NCI-H1694 treated with DMSO at 0.1 percent for 48 hours (cell line): Measurements from ENCODE around the gene TFR2.

ENCODE experiments used
- DNase-seq: peaks from one replicate; lab custom pipeline; 2025; lab: John Stamatoyannopoulos, UW

TFR2 gene

DNA sequence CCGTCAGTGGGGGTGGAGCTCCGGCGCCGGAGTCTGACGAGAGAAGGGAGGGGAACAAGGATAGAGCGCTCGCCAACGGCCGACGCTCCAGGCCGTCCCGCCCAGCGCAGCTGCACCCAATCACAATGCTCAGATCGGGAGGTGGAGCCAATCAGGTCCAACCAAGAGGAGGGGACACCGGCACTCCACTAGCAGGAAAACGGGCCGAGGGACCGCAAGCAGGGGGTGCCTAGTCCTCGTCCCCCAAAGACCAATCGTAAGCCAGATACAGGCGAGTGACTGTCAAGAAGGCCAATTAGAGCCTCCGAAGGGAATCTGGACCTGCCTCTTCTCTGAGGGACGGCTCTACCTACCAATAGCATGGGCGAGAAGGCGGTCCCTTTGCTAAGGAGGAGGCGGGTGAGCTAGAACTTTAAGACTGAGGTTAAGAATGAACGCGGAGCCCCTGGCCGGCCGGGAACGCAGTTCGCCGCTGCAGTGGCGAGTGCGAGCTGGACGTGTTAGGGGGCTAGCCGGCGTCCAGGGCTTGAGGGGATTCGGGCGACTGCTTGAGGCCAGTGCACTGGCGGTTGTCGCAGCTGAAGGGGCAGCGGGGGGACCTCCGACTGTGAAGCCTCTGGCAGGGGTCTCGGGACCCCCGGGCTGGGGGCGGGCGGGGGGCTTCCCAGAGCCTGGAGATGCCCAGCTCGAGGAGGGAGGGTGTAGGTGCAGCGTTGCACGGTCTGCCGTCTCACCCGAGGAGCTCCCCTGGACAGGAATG, 54.9 kb downstream of the TFR2 start, which contains the start of gene FBXO24:
FBXO24 (plus strand) TSS at position 63 of the 760 bp plus-strand sequence; CDS start at position 361, 298 bp downstream.
- peak; percentile 99 for DNase-seq

DNA sequence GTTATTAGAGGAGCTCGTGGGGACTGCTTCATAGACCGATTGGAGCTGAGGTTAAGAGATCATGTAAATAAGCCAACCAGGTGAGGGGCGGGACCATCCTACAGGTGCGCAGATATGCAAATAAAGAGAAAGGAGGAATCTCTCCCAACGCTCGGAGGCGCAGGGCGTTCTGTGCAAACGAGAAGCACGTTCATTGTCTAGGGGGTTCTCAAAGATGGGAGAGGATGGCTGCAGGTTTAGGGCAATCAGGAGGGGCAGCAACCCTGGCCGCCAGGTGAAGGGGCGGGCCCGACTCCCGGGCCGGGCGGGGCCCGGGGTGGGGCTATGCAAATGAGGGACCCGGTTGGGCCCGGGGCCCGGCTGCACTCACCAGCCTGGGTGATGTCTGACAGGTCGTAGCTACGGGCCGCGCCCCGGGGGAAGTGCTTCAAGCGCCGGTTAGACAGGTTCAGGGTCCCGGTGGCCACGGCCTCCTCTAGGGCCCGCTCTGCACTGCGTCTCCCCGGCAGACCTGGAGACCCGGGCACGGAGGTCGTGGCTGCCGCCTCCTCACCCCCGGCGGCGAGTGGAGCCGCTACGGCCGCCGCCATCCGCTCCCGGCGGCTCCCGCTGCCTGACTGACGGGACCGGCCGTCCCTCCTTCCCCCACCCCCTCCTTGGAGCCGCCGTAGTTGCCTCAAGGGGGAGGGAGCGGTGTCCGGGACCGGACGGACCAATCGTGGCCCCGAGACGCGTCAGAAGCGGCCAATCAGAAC, 55.7 kb downstream of the TFR2 start, which contains the start of gene LRCH4:
LRCH4 (minus strand) TSS at position 619 of the 755 bp plus-strand sequence; CDS start at position 590, 29 bp downstream.
- DNase-seq, result no peak

DNA sequence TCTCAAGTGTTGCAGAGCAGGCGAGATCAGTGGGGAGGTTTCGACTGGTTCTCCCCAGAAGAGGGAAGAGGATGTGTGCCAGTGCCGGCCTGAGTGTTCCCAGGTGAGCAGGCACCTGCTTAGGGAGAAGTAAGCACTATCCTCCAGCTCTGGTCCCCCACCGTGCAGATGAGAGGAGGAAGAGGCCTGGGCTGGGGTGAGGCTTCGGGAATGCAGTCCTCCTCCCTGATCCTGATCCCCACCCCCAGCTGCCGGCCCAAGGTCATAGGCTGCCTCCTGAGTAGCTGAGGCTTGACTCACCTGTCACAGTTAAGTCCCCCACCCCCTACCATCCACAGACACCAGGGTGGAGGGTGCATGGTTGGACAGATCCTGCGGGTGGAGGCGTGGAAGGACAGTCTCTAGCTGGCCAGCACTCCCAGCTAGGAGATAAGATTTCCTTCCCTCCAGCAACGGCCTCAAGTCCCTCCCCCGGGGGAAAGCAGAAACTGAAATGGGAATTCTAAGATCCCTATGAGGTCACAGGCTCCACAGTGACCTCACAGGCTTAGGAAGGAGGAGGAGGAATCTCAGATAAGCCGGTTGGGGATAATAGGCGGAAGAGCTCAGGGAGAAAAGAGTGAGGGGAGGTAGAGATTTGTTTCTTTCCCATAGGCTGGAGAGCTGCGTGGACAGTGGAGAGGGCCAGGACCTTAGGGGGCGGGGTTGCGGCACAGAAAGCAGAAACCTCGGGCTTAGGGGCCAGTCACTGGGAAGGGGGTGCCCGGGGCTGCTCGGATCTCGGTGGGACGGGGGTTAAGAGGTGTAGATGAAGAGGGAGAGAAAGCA, 56.5 kb downstream of the TFR2 start:
- DNase-seq, result no peak

DNA sequence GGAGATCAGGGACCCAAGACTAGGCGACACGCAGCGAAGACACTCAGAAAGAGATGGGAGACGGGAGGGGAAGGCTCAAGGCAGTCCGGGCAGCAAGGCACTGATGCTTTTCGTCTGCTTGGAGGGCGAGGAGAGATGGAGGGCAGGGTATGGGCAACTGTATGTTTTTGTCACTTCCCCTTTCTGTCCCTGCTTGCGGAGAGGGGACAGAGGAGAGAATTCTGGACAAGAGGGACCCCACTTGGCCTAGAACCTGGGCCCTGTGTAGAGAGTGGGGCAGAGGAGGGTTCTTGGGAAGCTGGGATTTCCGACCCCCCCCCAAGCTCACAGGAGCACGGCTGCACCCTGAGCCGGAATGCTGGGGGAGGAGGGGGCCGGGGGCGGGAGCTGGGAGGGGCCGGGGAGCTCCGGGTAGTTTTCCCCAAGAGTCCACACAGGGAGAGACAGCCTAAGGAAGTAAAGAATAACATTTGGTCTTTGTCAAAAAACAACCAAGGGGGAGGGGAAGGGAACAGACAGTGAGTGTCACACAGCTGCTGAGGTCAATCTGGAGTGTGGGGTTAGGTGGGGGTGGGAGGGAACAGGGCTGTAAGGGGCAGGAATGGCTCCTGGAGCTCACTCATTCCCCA, 57.2 kb downstream of the TFR2 start:
- DNase-seq, result no peak

DNA sequence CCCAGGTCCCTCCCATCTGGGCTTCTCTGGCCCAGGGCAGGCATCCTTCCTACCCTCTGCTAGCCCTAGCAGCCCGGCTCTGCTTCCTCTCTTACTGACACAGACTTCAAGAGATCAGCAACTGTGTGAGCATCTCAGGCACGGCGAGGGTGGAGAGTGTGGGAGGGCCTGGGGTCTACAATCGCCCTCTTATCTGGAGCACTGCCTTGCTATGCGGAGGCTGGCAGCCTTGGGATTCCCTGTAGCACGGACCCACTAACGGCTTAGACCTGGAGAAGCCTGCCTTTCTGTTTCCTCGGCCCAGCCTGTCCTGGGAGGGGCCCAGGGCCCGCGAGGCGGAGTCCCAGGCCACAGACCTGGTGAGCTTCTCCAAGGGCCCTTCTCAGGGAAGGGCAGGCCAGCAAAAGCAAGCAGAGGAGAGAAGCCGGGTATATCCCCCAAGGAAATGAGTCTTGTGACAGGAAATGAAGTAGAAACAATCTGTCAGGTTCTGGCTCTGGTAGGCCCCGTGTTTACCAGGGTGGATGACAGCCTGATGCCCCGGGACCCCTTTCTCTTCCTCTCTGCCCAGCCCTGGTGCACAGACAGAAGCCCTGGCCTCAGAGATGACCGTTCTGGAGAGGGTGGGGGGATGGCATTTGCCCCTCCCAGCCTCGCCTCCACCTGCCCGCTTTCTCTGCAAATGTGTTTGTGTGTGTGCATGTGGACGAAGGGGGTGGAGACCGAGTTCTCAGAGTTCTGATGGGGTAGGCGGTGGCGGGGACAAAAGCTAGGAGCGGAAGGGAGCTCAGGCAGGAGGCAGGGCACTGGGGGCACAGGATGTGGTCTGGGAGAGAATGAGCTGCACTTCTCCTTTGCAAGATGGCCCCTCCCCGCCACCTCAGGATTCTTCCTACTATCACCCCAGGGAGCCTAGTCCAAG, 58.0 kb downstream of the TFR2 start:
- no peak for DNase-seq

DNA sequence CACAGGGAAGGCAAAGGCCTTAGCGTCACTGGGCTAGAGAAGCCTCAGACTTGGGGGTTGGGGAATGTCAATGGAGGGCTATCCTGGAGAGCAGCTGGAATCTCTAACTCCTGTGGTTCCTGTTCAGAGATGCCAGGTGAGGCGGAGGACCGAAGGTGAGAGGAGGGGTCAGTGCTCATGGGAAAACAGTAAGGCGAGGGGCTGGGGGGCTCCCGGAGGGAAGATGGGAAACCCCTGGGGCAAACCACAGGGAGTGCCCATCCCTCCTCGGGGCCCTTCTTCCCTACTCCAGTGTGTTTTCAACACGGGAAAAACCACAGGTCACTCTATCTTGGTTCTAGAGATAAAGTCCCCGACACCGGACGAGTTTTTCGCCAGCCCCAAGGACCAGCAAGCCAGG, 58.7 kb downstream of the TFR2 start:
- DNase-seq, result no peak

DNA sequence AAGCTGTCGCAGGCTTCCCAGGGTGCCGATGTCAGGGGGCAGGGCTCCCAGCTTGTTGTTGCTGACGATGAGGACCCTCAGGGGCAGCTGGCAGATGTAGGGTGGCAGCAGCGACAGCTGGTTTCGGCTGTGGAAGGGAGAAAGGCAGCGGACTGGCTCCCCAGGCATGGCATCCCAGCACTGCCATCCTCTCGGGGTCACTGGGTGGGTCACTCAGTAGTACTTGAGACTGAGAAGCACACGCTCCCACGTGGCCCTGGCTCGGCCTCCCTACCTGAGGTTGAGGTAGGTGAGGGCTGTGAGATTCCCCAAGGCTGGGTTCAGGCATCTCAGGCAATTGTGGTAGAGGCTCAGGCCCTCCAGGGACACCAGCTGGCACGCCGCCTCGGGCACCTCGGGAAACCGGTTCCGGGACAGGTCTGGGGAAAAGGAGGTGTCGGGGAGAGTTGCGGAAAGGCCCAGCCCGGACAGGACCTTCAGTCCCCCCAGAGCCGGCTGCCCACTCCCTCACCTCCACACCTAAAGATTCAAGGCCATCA, 59.2 kb downstream of the TFR2 start:
- DNase-seq, result no peak

DNA sequence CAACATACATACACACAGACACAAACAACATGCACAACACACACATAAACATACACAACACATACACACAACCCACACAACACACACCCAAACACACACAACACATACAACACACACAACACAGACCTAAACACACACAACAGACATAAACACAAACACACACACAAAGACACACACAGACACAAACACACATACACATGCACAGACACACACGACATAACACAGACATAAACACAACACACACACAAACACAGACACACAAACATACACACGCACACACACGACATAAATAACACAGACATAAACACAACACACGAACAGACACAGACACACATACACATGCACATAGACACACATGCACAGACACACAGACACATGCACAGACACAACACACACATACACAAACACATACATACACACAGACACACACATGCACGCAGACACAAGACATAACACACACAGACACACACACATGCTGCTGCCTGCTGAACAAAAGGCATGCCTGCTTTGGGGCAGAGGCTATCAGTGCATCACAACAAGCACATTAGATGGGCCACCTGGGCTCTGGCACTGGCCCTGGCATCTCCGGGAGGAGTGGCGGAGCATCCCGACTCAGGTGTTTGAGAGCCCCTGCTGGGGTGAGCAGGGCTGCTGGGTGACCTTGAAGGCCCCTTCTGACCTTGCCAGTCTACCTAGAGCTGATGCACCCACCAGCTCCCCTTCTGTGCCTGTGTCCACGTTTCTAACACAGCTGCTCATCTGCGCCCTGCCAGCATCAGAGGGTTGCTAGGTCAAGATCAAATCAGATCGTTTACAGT, 60.7 kb downstream of the TFR2 start:
- no peak for DNase-seq

DNA sequence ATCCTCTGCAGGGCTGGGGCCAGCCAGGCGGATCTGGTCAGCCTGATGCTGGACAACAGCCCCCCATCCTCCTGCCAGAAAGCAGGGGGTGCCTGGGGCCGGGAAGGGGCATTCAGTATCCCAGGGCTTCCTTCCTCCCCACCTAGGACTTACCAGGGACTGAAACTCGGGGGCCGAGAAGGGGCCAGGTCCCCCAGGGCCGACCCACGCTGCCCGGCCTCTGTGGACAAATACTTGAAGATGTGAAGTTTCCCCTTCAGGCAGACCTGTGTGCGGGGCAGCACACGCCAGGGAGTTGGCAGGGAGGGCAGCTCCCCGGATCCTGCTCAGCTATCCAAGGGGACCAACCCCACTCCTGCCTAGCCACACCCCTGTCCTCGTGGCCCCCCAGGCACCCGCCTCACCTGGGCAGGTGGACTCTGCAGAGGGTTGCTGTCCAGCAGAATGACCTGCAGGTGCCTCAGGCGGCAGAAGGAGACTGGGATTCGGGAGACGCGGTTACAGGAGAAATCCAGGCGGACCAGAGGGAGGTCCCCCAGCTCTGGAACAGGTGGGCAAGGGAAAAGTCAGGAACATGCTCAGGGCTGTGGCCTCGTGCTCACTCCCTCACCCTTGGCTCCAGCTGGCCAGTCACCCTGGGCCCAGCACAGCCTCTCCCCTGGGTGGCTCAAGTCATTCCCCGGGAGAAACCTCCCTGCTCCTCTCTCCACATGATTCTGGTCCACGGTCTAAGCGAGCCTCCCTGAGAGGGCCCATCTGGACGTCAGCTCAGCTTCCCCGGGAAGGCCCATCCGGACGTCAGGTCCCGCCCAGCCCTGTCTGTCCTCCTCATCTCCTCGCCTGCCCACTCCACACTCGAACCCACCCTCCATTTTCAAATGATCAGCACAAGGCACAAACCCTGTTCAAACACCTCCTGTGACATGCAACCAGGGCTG, 62.8 kb downstream of the TFR2 start:
- DNase-seq, result no peak

DNA sequence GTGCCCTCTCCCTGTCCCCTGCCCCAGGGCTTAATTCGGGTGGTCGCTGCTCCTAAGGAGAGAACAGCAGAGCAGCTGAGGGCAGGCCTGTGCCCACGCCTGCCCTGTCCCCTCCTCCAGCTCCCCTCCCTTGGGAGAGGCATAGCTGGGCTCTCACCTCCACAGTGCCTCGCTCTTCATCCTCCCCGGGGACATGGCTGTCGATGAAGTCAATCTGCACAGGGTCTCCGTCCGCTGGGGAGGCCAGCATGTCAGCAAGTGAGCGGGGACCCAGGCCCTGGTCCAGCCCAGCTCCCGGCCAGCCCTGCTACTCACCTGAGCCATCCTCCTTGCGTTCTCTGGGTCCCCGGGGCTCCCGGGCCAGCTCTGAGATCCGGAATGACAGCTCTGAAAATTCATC, 63.8 kb downstream of the TFR2 start:
- DNase-seq, result no peak

DNA sequence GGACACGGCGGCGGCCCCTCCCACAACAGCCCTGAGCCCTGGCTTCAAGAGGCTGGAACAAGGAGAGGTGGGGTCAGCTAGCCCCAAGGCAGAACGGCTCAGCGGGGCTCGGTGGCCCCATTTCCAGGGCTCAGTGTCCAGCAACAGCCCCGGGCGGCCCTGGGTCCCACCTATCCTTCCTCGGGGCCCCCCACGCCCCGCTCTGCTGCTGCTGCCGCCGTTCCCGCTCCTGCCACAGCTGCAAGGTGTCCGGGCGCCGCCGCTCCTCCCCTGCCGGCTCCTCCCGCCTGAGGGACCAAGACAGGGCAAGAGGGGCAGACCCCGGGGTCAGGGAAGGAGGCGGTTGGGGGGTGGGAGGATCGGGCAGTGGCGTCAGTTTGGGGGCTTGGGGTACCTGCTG, 64.2 kb downstream of the TFR2 start:
- DNase-seq, result no peak

DNA sequence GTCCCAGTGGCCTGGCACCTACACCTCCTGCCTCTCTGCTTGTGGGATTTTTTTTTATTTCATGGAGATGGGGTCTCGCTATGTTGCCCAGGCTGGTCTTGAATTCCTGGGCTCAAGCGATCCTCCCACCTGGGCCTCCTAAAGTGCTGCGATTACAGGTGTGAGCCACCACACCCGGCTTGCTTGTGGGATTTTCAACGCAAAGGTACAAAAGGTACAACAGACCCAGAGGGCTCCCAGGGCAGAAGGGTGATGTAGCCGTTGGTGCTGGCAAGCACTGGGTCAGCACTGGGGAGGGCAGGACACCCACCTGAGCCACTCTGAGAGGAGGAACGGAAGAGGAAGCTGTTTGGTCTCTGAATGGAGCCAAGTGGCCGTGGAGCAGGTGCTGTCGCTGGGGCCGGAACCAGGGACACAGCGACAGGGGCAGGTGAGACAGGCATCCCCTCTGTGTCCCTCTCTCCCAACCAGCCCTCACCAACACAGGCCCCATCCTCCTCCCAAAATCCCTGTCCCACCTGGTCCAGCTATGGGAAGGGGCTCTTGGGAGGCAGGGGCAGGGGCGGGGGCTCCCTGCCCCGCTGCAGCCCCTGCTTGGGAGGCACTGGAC, 64.9 kb downstream of the TFR2 start:
- no peak for DNase-seq

DNA sequence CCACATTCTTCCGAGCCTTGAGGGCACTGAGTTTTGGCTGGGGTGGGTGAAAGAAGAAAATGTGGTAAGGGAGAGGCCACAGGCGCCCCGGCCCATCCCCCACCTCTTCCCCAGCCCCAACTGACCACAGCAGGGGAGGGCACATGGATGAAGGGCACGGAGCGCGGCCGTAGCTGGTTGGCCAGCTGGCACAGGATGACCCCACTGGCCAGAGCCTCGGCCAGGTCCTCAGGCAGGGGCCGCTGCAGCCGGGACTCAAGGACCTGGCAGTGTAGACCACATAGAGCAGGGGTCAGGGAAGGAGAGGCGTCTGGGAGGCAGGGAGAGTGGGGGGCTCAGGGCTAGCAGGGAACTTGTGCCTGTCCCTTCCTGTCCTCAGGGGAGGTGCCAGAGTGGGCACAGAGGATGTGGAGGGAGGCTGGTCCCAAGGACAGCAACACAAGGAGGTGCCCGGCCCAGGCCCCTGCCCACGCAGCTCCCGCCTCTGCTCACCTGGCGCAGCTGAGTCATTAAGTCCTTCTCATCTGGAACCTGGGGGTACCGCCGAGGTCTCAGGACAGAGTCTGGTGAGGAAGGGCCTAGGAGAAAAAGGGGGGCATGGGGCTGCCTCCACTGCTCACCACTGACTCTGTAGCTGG, 65.5 kb downstream of the TFR2 start:
- DNase-seq, result no peak

DNA sequence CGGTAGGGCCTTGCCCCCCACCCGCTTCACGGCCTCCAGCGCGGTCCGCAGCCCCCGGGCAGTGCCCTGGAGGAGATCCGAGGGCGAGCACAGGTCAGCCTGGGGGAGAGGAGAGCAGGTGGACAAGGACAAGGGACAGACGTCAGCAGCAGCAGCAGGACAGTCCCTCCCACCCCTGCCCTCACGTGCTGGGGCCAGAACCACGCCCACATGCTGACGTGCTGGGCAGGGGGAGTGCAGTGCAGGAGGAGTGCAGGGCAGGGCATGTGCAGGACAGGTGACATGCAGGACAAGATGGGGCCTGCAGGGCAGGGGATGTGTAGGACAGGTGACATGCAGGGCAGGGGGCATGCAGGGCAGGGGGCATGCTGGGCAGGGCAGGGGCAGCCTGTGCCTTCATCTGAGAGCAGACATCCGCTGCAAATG, 66.1 kb downstream of the TFR2 start:
- no peak for DNase-seq

DNA sequence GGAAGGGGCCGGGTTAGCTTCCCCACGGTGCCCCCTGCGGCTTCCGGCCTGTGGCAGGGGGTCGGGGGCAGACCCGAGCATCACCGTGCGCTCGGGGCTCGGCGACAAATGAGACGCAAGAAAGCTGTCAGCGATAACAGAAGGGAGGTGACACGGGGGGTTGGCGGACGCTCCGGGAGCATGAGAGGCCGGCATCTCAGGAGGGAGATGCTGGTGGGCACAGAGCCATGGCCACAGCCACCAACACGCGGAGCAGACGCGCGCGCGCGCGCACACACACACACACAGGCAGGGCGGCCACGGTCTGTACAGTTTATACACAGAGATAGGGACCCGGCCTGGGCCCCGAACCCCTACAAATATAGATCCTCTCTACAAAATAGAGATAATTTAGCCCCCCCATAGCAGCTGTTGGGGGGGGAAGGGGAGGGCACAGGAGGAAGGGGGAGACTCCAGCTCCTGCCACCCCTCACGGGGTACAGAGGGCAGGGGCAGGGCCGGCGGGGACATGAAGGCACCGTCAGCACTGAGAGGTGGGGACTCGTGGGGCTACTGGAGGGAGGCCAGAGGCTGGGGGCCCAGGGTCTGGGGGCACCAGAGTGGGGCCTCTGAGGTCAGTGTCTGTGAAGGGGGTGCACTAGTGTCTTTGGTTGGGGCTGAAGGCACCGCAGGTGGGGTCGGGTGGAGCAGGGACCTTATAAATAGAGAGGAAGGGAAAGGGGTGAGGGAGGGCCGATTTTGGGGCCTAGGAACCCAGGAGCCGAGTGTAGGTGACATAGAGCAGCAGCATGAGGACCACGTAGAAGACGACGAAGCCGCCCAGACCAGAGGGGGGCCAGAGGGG, 66.8 kb downstream of the TFR2 start:
- no peak for DNase-seq

DNA sequence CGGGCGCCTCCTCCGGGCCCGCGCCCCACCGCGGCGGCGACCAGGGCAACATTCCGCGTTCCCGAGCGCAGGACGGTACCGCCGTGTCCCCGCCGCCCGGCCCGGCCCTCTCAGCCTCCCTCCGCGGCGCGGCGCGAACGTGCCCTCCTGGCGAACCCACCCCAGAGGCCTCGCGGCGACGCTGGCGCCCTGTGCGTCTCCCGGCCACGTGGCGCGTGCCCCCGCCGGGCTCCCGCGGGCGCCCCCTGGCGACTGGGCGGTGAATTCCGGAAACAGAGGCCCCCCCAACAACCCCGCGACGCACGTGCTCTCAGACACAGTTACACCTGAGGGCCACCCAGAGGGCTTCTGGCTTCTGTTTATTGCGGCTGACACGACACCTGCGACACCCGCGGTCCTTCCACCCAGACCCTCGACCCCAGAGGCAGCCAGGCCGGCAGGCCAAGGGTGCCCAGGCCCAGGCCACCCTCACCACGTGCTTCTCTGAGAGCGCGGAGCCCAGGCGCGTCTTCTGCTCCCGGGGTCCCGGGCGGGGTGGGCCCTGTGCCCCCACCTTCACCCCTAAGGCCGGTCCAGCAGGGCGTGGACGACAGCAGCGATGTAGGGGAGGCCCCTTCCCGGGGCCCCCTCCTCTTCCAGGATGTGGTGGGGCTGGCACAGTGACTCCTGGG, 67.5 kb downstream of the TFR2 start, which contains the start of gene SAP25:
SAP25 (minus strand) TSS at position 210 of the 671 bp plus-strand sequence; CDS start at position 52, 158 bp downstream.
- no peak for DNase-seq
